ENCODE results near the gene IFT122. TPM values are rescaled to one million over a fixed set of nuclear protein-coding genes. Genes with fewer than 3 reads are reported as not detected.

Gene IFT122
- total RNA-seq, 2 donors from 2014 or later: 15.6 to 31.5 TPM

DNA sequence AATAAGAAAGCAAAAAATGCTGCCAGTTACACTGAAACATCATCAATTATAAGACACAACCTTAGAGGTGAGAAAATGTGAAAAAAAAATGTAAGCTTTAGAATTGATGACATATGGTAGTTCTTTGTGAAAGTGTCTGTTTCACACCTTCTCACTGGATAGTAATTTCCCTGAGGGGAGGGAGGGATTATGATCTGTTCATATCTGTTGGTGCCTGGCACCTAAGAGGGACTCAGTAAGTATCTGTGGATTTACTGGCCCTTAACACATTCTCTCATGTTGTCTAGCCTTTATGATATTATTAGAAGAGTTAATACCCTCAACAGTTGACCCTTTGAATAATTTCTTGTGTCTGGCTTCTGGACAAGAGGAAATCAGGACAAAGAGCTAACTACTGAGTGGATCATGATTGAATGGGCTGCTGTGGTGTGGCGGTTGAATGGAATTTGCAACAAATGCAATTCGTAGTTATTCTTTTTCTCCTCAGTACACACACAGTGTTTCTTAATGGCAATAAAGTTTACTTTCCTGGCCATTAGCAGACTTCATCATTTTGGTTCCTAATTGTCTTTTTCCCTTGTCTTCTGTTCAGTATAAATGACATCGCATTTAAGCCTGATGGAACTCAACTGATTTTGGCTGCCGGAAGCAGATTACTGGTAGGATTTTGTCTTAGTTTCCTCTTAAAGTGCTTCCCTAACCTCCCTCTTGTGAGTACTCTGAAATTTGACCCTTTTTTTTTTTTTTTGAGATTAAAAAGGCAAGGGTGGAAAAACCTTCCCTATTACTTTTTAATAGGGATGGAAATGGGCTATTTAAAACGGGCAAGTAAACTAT, 9.5 kb downstream of the IFT122 start:
- H3K4me3 ChIP-seq: no peak overlapping the region
- DNase-seq: no peak
- TF ChIP-seq, protein P1, sequence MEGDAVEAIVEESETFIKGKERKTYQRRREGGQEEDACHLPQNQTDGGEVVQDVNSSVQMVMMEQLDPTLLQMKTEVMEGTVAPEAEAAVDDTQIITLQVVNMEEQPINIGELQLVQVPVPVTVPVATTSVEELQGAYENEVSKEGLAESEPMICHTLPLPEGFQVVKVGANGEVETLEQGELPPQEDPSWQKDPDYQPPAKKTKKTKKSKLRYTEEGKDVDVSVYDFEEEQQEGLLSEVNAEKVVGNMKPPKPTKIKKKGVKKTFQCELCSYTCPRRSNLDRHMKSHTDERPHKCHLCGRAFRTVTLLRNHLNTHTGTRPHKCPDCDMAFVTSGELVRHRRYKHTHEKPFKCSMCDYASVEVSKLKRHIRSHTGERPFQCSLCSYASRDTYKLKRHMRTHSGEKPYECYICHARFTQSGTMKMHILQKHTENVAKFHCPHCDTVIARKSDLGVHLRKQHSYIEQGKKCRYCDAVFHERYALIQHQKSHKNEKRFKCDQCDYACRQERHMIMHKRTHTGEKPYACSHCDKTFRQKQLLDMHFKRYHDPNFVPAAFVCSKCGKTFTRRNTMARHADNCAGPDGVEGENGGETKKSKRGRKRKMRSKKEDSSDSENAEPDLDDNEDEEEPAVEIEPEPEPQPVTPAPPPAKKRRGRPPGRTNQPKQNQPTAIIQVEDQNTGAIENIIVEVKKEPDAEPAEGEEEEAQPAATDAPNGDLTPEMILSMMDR (IDR thresholded peaks at IDR 0.05): no peak
- H3K27ac ChIP-seq: no peak overlapping the region
- intact Hi-C loops (cut with DNase I): no loop called here
- no peaks in the 10 kb centered on the region for H3K27me3 ChIP-seq
- no peaks in the 10 kb centered on the region for H3K9me3 ChIP-seq
- no peak overlapping the region for H3K9ac ChIP-seq (ENCODE audit: low read depth in 2 of 2, low read length in 2 of 2)
- H3K36me3 ChIP-seq: no peaks in the 10 kb centered on the region
- H3K4me1 ChIP-seq: no peaks in the 10 kb centered on the region

DNA sequence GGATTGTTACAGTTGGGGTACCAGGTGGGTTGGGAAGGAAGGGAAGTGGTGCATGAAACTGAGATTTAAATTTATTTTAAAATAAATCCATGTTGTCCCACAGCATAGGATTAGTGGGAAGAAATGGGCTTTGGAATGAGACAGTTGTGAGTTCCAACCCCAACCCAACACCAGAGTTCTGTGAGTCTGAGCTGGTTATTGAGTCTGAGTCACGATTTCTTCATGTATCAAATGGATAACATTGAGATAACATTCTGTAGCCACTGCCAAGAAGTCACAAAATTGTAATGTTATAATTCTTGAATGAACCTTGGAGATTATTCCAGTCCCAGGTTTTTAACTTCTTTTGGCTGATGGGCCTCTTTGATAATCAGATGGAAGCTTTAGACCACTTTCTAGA, 13.7 kb downstream of the IFT122 start:
- Histone ChIP-seq H3K4me3 (no peak overlapping the region), H3K9ac (ENCODE audit: low read depth in 2 of 2, low read length in 2 of 2) (no peak overlapping the region), H3K36me3 (no peaks in the 10 kb centered on the region), H3K27ac (no peak overlapping the region), H3K4me1 (no peaks in the 10 kb centered on the region), H3K9me3 (no peaks in the 10 kb centered on the region), H3K27me3 (no peaks in the 10 kb centered on the region)
- intact Hi-C loops (cut with DNase I): no loop called here
- DNase-seq: no peak
- TF ChIP-seq, protein P1 (IDR thresholded peaks at IDR 0.05): no peak

DNA sequence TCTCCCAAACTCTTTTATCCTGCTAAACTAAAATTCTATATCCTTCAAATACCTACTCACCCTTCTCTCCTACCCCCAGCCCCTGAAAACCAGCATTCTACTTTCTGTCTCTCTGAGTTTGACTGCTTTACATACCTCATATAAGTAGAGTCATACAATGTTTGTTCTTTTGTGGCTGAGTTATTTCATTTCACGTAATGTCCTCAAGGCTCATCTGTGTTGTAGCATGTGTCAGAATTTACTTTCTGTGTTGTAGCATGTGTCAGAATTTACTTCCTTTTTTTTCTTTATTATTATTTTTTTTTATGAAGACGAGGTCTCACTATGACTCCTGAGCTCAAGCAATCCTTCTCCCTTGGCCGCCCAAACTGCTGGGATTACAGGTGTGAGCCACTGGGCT, 20.1 kb downstream of the IFT122 start:
- Histone ChIP-seq H3K27ac (no peak overlapping the region), H3K4me3 (no peak overlapping the region), H3K36me3 (no peaks in the 10 kb centered on the region), H3K4me1 (no peaks in the 10 kb centered on the region), H3K9ac (ENCODE audit: low read depth in 2 of 2, low read length in 2 of 2) (no peak overlapping the region), H3K27me3 (no peaks in the 10 kb centered on the region), H3K9me3 (no peaks in the 10 kb centered on the region)
- DNase-seq: no peak
- intact Hi-C loops (cut with DNase I): no loop called here
- TF ChIP-seq, protein P1 (IDR thresholded peaks at IDR 0.05): no peak

DNA sequence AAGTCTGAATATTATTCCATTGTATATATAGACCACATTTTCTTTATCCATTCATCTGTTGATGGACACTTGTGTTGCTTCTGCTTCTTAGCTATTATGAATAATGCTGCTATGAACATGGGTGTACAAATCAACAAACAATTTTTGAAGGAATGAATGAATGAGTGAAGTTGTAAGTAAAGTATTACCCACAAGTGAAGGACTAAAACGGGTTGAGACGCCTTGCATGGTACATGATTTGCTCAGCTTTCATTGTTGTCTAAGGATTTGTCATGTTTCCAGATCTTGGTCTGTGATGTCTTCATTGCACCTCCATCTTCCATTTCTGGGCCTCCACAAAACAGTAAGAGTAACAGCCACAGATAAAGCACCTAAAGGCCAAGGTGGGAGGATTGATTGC, 20.5 kb downstream of the IFT122 start:
- intact Hi-C loops (cut with DNase I): no loop called here
- H3K9ac ChIP-seq (ENCODE audit: low read depth in 2 of 2, low read length in 2 of 2): no peak overlapping the region
- no peaks in the 10 kb centered on the region for H3K27me3 ChIP-seq
- H3K36me3 ChIP-seq: no peaks in the 10 kb centered on the region
- TF ChIP-seq, protein P1 (IDR thresholded peaks at IDR 0.05): no peak
- no peak overlapping the region for H3K4me3 ChIP-seq
- no peaks in the 10 kb centered on the region for H3K9me3 ChIP-seq
- no peaks in the 10 kb centered on the region for H3K4me1 ChIP-seq
- no peak for DNase-seq
- H3K27ac ChIP-seq: no peak overlapping the region

DNA sequence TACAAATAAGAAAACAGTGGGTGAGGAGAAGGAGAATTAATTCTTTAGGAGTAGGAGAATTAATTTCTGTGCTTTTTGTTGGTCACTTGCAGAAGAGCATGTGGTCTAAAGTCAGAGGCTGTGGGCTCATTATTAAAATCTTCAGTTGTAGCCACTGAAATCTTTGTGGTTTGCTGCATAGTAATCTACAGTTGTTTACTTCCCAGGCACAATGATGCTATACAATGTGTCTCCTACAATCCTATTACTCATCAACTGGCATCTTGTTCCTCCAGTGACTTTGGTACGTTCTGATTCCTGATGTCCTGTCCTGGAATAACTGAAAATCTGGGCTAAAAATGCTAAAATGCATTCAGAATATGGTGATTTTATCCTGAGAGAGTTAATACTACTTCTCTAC, 21.0 kb downstream of the IFT122 start:
- intact Hi-C loops (cut with DNase I): no loop called here
- H3K9ac ChIP-seq (ENCODE audit: low read depth in 2 of 2, low read length in 2 of 2): no peak overlapping the region

More for the DNA sequence above, 21.0 kb downstream of the IFT122 start:
- no peaks in the 10 kb centered on the region for H3K36me3 ChIP-seq
- no peak overlapping the region for H3K4me3 ChIP-seq
- no peak overlapping the region for H3K27ac ChIP-seq
- TF ChIP-seq, protein P1 (IDR thresholded peaks at IDR 0.05): no peak
- H3K9me3 ChIP-seq: no peaks in the 10 kb centered on the region
- H3K27me3 ChIP-seq: no peaks in the 10 kb centered on the region
- DNase-seq: no peak
- H3K4me1 ChIP-seq: no peaks in the 10 kb centered on the region

Measured in colonic mucosa (tissue), 4 donors.